ENCODE data around the gene GNA15.
"Not testable (repeated sequence)": the region's sequence is repeated elsewhere in the genome, so short reads cannot be mapped to it uniquely, and the experiment has no call there.

Gene GNA15, protein sequence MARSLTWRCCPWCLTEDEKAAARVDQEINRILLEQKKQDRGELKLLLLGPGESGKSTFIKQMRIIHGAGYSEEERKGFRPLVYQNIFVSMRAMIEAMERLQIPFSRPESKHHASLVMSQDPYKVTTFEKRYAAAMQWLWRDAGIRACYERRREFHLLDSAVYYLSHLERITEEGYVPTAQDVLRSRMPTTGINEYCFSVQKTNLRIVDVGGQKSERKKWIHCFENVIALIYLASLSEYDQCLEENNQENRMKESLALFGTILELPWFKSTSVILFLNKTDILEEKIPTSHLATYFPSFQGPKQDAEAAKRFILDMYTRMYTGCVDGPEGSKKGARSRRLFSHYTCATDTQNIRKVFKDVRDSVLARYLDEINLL

DNA sequence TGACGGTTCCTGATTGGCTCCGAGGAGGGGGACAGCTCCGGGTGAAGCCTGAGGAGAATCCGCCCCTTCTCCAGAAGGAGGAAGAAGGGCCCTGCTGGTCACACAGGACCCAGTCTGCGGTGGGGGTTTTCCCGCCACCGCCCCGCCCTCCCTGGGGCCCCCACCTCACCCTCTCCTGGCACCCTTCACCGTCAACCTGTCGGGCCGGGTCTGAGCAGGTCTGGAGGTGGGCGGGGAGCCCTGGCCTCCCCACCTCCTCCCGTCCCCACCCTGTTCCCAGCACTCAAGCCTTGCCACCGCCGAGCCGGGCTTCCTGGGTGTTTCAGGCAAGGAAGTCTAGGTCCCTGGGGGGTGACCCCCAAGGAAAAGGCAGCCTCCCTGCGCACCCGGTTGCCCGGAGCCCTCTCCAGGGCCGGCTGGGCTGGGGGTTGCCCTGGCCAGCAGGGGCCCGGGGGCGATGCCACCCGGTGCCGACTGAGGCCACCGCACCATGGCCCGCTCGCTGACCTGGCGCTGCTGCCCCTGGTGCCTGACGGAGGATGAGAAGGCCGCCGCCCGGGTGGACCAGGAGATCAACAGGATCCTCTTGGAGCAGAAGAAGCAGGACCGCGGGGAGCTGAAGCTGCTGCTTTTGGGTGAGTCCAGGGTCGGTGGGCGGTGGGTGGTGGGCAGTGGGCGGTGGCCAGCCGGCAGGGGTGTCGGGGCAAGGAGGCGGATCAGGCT, at the start of gene GNA15:
Gene GNA15 (plus strand): TSS at position 73 of the 723 bp plus-strand sequence. CDS start 418 bp downstream, at position 491.
- no peak for DNase-seq (ENCODE audit: low spot score)

DNA sequence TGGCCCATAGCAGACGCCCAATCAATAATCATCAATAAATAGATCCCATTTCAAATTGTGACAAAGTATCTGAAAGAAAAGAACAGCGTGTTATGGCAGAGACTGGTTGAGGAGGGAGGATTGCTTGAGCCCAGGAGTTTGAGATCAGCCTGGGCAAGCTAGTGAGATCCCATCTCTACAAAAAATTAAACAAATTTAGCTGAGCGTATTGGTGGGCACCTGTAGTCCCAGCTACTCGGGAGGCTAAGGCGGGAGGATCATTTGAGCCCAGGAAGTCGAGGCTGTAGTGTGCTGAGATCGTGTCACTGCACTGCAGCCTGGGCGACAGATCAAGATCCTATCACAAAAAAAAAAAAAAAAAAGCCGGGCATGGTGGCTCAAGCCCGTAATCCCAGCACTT, 48.1 kb upstream of the GNA15 start:
- no peak for DNase-seq (ENCODE audit: low spot score)

DNA sequence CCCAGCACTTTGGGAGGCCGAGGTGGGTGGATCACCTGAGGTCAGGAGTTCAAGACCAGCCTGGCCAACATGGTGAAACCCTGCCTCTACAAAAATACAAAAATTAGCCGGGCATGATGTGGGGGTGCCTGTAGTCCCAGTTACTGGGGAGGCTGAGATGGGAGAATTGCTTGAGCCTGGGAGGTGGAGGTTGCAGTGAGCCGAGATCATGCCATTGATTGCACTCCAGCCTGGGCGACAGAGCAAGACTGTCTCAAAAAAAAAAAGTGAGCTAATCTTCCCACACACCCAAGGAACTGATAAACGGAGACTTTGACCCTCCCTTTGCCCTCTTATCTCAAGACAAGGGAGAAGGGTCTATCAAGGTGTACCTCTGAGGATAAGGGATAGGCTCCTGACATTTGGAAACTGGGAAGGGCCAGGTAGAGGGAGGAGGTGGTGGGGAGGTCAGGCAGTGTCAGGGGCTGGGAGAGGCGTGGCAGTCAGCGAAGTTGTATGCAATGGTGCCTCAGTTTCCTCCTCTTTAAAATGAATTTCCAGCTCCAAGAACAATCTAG, 46.5 kb upstream of the GNA15 start:
- not testable (repeated sequence) for DNase-seq (ENCODE audit: low spot score)

DNA sequence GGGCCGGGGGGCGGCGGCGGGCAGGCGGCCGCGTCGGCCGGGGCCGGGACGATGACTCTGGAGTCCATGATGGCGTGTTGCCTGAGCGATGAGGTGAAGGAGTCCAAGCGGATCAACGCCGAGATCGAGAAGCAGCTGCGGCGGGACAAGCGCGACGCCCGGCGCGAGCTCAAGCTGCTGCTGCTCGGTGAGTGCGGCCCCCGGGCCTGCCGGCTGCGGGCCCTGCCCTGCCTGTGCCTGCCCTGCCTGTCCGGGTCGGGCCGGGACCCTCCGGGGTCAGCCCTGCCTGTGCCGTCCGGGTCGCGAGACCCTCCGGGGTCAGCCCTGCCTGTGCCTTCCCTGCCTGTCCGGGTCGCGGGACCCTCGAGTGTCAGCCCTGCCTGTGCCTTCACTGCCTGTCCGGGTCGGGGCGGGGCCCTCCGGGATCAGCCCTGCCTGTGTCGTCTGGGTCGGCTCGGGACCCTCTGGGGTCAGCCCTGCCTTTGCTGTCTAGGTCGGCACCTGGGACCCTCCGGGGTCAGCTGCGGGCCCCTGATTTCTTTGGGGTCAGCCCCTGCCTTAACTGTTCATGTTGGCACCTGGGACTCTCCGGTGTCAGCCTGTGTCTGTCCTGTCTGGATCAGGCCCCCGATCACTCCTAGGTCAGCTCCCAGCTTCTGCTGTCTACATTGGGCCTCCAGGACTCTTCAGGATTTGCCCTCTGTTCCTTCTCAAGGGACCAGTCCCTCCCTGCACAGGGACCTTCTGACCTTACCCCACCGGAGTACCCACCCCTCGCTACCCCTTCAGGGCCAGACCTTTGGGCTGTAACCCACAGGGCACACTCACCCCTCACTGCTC, 41.0 kb upstream of the GNA15 start:
- DNase-seq (ENCODE audit: low spot score): no peak

DNA sequence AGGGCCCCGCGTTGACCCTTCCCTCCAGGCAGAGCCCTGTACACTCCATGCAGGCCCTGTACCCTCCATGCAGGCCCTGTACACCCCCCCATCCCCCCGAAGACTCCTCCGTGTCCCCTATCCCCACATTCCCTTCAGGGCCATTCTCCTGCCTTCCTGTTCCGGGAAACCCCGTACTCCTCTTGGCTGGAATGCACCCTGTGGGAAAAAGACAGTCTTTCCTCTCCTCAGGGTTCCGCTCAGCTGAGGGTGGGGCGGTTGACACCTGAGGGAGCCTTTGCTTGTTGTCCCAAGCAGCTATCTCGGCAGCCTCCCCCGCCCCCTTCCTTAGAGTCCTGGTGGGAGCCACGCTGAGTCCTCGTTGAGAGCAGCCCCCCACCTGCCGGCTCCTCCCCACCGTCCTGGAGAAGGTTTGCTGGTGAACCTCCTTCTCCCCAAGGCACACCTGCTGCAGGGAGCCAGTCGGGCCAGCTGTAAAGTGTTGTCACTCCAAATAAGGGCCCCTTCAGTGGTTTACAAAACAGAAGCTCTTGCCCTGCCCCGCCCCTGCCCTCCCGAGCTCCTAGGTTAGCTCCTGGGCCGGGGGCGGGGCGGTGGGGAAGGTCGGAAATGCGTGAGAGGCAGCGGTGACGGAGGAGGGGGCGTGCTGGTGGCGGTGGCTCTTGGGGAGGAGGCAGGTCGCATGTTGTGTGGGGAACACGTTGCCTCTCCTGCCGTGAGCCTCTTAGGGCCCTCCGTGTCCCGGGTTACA, 40.2 kb upstream of the GNA15 start:
- no peak for DNase-seq (ENCODE audit: low spot score)

DNA sequence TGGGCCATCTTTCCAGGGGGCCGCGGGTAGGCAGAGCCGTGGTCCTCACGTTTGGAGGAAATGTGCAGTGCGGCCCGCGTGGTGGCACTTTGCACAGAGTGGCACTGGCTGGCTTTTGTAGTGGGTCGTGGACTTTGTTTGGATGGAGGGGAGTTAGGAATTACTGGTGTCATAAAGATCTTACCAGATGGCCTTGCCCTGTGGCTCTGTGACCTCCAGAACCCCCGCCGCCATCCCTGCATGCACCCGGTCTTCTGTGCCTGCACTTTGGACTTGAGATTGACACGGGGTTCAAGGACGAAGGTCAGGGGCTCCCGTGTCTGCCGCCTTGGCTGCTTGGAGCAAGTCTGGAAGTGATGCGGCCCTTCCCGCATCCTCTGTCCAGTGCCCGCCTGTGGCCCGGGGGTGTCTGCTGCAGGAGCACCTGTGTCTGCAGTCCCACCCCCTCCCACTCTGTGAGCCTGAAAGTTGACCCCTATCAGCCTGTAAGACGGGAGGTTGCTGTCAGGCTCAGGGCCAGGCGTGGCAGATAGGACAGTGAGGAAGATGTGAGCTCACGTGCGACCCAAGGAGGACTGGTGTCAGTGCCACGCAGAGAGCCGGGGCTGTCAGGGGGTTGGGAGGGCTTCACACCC, 39.4 kb upstream of the GNA15 start:
- DNase-seq (ENCODE audit: low spot score): no peak

DNA sequence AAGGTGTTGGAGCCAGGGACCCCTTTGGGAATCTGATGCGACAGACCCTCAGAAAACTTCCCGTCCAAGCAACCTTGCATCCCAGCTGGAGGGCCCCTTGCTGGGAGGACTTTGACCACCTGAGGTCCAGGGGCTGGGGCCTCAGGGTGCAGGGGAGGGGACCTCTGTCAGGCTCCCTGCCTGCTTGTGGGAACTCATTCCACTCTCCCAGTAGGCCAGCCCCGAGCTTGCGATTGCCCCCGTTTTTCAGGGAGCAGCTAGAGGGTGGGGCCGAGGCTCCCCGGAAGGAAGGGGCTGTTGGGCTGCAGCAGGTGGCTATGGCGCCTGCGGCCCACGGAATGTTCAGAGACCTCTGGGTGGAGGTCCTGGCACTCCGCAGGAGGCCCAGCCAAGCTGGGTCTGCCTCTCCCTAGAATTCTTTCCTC, 38.9 kb upstream of the GNA15 start:
- DNase-seq (ENCODE audit: low spot score): no peak

DNA sequence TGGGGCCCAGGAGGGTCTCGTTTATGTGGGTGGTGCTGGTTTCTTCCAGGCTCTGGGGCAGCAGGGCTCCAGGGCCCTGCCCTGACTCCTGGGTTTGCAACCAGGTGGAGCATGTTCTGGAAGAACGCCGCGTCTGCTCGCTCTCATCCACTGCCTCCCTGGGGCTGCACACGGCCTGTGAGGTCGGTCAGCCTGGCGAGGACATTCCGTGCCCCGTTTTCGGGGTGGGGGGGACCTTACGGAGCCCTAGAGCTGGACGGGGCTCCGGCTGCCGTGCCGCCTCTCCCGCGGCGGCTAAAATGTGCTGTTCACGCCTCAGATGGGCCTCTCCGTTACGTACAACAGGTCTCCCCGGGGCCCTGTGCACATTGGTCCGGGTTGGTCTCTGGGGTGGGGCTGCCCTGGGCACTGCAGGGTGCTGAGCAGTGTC, 38.4 kb upstream of the GNA15 start:
- peak; percentile 51 for DNase-seq (ENCODE audit: low spot score)

DNA sequence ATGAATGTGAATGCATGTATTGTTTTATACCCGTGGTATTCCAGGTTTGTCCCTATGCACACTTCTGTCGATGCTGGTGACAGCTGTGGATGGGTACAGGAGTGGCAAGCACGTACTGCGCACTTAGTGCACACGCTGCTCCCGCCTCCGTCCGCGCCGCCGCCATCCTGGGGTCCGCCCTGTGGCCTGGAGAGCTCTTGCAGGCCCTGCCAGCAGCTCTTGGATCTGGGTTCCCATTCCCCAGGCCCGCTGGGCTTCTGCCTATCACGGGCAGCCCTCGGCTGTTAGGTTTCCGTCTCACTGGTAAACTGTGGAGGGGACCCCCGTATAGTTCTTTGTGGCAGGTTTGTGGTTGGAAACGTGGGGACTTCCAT, 37.7 kb upstream of the GNA15 start:
- peak; percentile 83 for DNase-seq (ENCODE audit: low spot score)

DNA sequence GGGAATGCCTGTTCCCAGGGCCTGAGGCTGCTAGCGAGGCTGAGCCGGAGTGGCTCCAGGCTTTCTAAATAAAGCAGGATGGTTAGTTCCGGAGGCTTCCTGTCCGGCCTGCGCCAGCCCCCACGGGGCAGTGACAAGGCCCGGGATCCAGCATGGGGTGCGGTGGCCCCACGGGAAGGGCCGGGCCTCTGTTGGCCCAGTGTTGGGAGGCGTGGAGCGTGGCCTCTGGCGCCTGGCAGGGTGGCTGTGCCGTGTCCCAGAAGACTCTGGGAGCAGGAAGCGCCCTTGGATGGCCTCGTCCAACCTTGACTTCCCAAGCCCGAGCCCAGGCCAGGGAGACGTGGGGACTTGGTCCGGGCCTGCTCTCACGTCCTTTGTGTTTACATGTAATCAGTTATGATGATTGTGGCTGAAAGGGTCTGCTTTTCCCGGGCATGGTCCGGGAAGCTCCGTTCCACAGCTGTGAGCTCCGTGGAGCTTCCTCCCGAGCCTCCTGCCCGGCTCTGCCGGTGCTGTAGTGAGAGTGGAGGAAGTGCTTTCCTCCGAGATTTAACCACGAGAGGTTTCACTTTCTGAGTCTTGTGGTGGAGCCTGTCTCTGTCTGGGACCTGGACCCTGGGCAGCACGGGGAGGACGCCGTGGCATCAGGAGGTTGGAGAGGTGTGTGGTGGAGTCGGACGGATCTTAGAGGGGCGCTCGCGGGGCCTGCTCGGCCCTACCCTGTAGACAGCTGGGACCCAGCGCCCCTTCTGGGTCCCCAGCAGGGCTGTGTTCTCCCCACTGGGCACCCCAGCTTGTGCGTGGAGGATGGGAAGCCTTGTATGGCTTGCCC, 37.1 kb upstream of the GNA15 start:
- peak; percentile 83 for DNase-seq (ENCODE audit: low spot score)

DNA sequence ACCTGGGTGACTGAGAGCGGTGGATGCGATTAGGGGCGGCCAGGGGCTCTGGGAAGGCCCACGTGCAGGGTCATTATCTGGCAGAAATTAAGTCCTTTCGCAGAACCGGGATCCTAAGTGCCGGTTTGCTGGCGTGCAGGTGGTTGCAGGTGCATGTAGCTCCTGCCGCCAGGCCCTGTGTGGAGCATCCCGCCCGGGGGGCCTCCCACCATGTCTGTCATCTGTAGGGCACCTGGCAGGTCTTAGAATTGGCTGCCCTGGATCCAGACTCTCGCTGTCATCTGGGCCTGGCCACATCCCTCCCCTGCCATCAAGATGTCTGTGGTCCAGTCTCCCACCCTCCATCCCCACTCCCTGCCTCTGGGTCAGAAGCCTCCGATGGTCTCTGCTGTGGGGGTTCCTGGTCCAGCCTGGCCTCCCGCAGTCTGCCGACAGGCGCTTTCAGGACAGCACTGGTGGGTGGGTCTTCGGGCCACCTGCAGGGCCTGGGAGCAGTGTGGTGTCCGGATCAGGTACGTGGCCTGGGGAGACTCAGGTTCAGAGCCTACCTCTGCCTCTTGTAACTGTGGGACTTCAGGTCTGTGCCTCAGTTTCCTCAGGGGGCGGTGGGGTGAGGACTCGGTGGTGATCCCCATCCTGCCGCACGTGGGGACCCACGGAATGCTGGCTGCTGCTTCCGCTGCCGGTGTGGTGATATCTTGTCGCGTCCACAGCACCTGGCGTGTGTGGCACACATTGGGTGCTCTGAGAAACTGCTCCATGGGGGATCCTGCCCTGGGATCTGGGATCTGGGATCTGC, 36.3 kb upstream of the GNA15 start:
- DNase-seq (ENCODE audit: low spot score): no peak

DNA sequence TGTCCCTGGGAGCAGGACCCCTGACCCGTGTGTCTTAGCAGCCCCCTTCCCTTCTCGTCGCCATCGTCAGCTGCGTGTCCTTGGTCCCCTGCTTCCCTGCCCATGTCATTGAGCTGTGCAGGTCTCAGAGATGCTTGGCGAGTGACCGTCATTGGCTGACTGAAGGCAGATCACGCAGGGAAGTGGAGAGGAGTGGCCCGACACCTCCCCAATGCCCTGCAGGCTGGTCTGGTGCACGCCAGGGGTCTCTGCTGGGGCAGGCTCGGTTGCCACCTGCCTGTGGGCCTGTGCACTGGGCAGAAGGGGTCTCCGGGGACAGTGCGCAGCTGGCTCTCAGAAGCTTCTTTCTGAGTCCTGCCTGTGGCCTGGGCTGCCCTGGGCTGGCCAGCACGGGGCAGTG, 35.5 kb upstream of the GNA15 start:
- no peak for DNase-seq (ENCODE audit: low spot score)

DNA sequence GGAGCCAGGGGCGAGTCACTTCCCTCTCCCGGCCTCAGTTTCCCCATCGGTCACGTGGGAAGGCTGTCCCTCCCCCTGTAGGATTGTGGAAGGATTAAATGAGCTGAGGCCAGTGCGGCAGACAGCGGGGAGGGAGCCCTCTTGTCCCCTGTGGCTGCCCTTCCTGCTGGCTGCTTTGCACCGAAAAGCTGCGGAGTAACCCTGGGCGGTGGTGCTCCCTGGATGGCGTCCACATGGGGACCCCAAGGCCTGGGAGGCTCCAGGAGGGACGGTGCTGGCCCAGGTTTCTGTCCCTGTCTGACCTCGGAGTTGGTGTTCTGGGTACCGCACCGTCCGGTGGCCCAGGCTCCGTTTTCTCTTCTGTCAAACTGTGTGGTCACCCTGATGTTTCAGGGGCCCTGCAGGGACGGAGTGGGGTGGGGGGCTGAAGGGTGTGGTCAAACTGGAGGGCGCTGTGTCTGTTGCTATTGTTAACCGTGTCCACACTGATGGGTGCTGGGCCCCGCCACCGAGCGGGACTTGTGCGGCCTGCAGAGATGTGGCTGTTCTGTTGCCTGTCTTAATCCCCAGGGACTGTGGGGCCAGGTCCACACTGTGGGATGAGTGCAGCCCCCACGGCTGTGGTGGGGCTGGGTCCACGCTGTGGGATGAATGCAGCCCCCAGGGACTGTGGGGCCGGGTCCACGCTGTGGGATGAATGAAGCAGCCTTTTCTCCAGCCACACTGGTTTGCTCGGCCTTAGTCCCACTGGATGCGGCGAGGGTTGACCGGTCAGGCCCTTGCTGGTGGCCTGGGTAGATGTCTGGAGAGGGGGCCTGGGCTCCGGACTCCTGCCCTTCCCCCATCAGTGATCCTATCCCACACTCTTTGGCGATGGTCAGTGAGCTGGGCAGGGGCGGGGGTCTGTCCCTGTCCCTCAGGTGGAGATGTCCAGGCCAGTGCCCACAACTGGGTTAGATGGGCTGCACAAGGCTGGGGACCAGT, 34.8 kb upstream of the GNA15 start:
- DNase-seq (ENCODE audit: low spot score): no peak

DNA sequence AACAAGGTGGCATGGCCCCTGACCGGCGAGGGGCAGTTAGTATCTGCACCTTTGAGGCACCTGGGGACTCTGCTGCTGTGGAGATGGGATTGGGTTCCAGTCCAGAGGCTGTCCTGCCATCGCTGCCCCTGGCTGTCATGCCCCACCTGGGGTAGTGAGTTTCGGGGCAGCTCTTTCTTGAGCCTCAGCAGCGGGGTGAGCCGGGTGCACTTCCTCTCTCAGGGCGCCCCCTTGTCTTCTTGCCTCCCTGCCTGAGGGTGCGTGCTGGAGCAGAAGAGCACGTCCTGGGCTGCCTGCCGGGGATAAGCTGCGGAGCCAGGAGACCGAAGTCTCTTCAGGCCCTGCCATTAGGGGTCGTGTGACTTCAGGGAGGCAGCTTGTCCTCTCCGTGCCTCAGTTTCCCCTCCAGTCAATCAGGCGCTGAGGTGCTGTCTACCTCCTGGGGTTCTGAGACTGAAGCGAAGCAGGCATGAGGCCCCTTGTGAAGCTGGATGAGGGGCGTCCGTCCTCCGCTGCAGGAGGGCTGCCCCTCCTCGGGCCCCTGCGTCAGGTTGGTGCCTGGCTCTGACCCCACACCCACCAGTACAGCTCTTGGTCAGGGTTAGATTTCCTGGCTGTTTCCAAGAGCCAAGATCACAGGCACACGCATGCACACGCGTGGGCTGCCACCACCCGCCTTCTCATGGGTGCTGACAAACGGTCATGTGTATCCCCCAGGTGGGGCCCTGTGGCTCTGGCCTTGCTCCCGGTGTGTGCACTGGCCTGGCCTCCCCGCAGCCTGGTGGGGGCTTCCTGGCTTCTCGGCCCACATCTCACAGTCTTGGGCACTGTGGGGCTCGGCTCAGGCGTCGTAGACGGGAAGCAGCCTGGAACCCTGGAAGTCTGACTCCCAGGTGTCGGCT, 33.3 kb upstream of the GNA15 start:
- no peak for DNase-seq (ENCODE audit: low spot score)

DNA sequence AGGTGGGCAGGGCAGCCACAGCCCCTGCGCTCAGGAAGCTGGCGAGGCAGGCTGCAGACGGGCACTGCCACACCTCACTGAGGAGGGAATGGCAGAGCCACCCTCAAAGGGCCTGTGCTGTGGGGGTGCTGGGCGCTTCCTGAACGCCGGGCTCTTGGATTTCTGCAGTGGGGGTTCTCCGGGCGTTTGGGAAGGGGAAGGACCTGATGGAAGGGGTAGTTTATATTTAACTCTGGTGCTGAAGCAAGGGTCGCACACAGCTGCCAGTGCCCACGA, 31.2 kb upstream of the GNA15 start:
- DNase-seq (ENCODE audit: low spot score): no peak

DNA sequence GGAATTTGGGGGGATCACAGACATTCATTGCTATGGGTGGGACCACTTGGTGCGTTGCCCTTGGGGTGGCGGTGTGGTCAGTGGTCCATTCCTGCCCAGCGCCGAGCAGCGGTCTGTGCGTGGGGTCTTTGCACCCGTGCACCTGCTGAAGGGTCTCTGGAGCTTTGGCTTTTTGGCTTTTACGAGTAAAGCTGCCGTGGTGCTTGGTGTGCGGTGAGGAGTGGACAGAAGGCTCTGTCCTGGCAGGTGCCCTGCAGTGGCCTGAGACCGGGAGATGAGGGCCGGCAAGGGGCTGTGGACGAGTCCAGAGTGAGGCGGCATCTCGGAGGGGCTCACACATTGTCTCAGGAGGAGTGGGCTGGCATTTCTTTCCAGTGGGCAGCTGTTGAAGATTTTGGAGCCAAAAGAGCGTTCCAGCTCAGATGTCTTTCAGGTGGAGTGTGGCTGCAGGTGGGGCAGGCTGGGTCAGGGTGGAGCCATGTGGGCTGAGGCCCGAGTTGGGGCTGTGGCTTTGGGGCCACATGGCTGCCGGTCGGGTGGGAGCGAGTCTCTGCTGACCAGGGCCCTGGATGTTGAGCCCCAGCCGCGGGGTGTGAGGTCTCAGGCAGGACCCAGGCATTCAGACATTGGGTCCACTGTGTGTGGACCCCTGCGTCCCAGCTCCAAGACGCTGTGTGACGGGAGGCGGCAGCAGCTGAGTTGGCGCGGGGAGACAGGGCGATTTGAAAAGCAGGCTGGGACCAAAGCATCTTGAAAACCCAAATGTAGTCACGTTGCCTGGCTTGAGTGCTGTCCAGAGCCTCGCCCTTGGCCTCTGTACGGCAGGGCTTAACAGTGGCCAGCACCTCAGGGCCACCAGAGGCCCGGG, 30.0 kb upstream of the GNA15 start:
- no peak for DNase-seq (ENCODE audit: low spot score)
